IPS DF 6.9 (cell line): ENCODE results near the gene APPL2.

Source experiments
- DNase-seq: peaks from one replicate; pipeline ENCODE4 v3.0.0-alpha.2; 2013; ENCODE audit warnings: low read depth, low spot score
- H3K27ac ChIP-seq: one replicate; pipeline ENCODE4 v1.5.1; 2013; ENCODE audit warnings: low read length, control low read depth
- H3K27me3 ChIP-seq: 2 replicates; pipeline ENCODE4 v1.6.1; 2013; ENCODE audit warnings: mild to moderate bottlenecking, low read length; ENCODE audit not compliant: control insufficient read depth, insufficient read depth
- H3K36me3 ChIP-seq: 2 replicates; pipeline ENCODE4 v1.6.1; 2013; ENCODE audit warnings: low read length; ENCODE audit not compliant: control insufficient read depth, insufficient read depth
- H3K4me1 ChIP-seq: 2 replicates; pipeline ENCODE4 v1.6.1; 2013; ENCODE audit warnings: low read length; ENCODE audit not compliant: control insufficient read depth, insufficient read depth
- H3K4me3 ChIP-seq: 2 replicates; pipeline ENCODE4 v1.5.1; 2013; ENCODE audit warnings: mild to moderate bottlenecking, low read length
- H3K9me3 ChIP-seq: 2 replicates; pipeline ENCODE4 v1.6.1; 2013; ENCODE audit warnings: low read length, inconsistent platforms; ENCODE audit not compliant: control insufficient read depth, insufficient read depth
- WGBS: extraction: QIAGEN DNeasy Blood & Tissue Kit; methylation state at CpG from one replicate; pipeline ENCODE4 v1.1.7; 2013; ENCODE audit warnings: mixed read lengths, missing lambda C conversion rate; ENCODE audit not compliant: insufficient read length, insufficient coverage; 5-methylcytosine and 5-hydroxymethylcytosine counted together

Gene APPL2

DNA sequence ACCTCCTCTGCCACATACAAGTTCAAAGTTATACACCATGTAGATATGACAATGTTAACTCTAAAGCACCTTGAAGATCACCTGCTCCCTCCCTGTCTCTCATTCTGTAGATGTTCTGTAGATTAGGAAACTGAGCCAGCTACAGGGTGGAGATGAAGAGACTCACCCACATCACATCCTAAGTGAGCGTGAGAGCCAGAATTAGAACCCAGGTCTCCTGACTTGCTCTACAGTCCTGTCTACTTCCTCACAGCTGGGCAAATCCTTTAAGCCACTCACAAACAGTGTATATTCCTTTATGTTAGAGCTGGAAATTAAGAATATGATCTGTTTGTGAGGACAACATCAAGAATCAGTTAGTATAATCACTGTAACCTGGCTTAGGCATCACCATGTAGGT, 1.8 kb downstream of the APPL2 start:
- H3K36me3 ChIP-seq, result no peaks in the 10 kb centered on the region
- no peak for DNase-seq
- no peak overlapping the region for H3K4me3 ChIP-seq
- H3K27ac ChIP-seq, result no peak overlapping the region
- H3K4me1 ChIP-seq, result no peaks in the 10 kb centered on the region
- WGBS, result no CpG with 5 or more reads among the region's 1 CpG
- no peaks in the 10 kb centered on the region for H3K9me3 ChIP-seq
- no peaks in the 10 kb centered on the region for H3K27me3 ChIP-seq

DNA sequence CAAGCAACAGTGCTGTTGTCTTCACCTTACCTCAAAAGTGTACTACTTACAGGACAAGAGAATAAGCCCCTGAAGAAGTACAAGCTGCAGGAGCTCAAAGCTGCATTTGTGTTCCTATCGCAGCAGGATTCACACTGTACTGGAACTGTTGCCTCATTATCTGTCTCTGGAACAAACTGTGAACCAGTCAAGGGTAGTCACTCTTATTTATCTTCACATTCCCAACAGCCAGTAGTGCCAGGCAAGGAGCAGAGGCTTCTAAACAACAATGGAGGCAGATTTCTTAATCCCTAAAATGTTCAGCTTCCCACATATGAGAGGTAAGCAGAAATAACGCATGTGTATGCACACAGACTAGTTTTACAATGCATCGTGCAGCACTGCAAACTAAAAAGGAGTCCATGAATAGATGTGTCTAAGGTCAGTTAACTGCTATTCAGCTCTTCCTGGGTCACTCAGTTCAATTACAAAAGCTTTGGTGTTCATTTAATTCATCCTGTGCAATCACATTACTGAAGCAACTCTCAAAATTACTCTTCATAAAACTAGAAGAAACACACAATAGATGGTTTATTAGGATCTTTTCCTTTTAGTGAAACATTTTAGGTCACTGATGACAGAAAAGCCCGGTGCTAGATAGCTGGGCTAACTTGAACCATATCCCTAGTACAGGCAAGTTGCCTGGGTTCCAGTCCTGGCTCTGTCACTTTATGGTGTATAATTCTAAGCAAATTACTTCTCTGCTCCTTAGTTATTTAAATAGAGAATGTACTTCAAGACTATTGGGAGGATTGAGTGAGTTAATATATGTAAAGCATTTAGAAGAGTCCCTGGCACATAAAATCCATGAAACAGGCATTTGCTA, 2.7 kb downstream of the APPL2 start:
- no CpG with 5 or more reads among the region's 4 CpGs for WGBS
- no peak overlapping the region for H3K4me3 ChIP-seq

DNA sequence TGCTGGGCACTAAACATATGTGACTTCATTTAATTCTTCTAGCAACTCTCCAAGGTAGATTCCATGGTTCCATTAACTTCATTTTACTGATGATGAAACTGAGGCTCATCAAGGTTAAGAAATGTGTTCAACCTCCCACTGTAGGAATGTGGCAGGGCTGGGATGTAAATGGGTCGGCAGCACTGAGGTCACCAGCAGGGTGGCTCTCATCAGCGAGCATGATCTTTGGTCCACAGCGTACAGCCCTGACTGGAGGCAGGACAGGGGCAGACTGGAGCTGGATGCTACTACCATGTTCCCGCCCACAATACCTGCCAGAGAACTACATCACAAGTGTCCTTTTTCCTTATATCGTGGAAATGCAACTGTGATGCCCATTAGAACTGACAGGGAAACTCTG, 4.6 kb downstream of the APPL2 start:
- H3K27ac ChIP-seq, result no peak overlapping the region
- no peaks in the 10 kb centered on the region for H3K4me1 ChIP-seq
- no peaks in the 10 kb centered on the region for H3K36me3 ChIP-seq
- no peak for DNase-seq
- H3K27me3 ChIP-seq, result no peaks in the 10 kb centered on the region
- H3K9me3 ChIP-seq, result no peaks in the 10 kb centered on the region
- H3K4me3 ChIP-seq, result no peak overlapping the region
- WGBS, result no CpG with 5 or more reads among the region's 5 CpGs

More for the DNA sequence above, 2.7 kb downstream of the APPL2 start:
- DNase-seq, result no peak
- H3K36me3 ChIP-seq, result no peaks in the 10 kb centered on the region
- no peaks in the 10 kb centered on the region for H3K27me3 ChIP-seq
- no peak overlapping the region for H3K27ac ChIP-seq
- no peaks in the 10 kb centered on the region for H3K4me1 ChIP-seq
- H3K9me3 ChIP-seq, result no peaks in the 10 kb centered on the region

DNA sequence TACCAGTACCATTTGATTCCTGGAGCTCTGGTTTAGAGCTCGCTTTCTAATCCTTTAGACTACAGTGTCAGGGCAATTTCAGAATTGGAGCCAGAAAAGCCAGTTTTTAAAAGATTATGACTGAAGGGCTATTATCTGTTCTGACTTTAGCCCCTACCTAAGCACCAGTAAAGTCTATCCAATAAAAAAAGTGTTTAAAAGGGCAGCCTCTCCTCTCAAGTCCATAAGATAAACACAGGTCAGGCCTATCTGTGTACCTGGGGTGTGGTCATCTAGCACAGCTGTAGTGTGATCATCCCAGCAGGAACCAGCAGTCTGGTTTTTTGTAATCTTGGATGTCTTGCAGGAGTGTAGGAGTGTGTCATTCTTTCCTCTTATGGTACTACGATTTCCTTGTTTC, 6.6 kb downstream of the APPL2 start:
- H3K4me1 ChIP-seq, result no peaks in the 10 kb centered on the region
- H3K27ac ChIP-seq, result no peak overlapping the region
- H3K4me3 ChIP-seq, result no peak overlapping the region
- no peaks in the 10 kb centered on the region; the same call in 1 of the 2 replicates for H3K36me3 ChIP-seq
- no peak for DNase-seq
- H3K9me3 ChIP-seq, result no peaks in the 10 kb centered on the region
- WGBS, result no CpG with 5 or more reads among the region's 2 CpGs
- no peaks in the 10 kb centered on the region for H3K27me3 ChIP-seq

DNA sequence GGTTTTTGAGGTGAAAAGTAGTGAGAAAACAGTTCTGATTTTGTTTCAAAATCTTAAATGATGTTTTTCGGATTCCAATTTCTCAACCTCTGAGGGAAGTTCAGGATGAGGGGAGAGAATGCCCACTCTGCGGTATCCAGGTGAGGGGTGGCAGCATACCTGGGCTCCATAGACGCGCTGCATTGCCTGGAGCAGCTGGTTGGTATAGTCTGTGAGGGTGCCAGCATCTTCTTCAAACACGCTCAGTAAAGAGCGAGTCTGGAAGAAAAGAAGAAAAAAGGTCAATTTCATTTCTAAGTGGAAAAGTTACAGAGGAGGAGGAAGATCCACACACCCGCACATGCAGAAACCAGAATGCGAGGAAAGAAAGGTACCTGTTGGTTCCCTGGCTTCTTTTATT, 7.0 kb downstream of the APPL2 start:
- WGBS, result no CpG with 5 or more reads among the region's 8 CpGs
- Histone ChIP-seq H3K36me3 (no peaks in the 10 kb centered on the region; the same call in 1 of the 2 replicates), H3K9me3 (no peaks in the 10 kb centered on the region), H3K4me3 (no peak overlapping the region), H3K27me3 (no peaks in the 10 kb centered on the region), H3K27ac (no peak overlapping the region), H3K4me1 (no peaks in the 10 kb centered on the region)
- DNase-seq, result no peak

DNA sequence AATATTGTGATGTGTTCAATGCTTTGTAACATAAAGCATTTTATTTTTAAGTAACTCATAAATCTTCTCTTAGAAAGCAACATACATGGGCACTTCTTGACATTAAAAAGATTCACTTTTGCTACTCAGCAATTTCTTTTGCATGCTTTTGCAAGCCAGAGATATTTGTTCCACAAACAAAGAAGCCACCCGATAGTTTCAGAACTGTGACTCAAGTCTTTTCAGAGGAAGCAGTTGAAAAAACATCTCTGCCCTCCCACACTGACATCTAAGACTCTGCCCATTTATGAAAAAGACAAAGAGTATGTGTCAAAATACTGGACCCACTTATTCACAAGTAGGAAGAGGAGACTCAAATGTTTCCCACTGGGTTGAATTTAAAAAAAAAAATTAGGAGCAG, 7.5 kb downstream of the APPL2 start:
- Histone ChIP-seq H3K4me3 (no peak overlapping the region), H3K27ac (no peak overlapping the region), H3K36me3 (no peaks in the 10 kb centered on the region; the same call in 1 of the 2 replicates), H3K27me3 (no peaks in the 10 kb centered on the region), H3K4me1 (no peaks in the 10 kb centered on the region), H3K9me3 (no peaks in the 10 kb centered on the region)
- no peak for DNase-seq
- WGBS, result no CpG with 5 or more reads among the region's 1 CpG

DNA sequence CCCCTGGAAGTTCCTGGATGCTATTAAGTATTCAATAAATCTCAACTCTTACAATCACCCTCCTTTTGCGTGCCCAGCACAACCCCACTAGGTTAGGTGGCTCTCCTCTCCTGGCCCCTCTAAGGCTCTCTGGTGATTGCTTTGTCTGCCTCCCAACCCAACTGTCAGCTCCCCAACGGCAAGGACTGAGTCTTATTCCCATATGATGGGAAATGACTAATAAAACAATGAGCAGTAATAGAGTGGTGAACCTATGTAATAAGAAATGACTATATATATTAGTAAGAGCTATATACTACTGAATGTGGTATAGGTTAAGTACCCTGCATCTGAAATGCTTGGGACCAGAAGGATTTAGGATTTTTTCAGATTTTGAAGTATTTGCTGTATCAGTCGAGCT, 8.1 kb downstream of the APPL2 start:
- Histone ChIP-seq H3K27me3 (no peaks in the 10 kb centered on the region), H3K36me3 (no peaks in the 10 kb centered on the region; the same call in 1 of the 2 replicates), H3K27ac (no peak overlapping the region), H3K4me3 (no peak overlapping the region), H3K4me1 (no peaks in the 10 kb centered on the region), H3K9me3 (no peaks in the 10 kb centered on the region)
- DNase-seq, result no peak
- WGBS, result no CpG with 5 or more reads among the region's 3 CpGs

DNA sequence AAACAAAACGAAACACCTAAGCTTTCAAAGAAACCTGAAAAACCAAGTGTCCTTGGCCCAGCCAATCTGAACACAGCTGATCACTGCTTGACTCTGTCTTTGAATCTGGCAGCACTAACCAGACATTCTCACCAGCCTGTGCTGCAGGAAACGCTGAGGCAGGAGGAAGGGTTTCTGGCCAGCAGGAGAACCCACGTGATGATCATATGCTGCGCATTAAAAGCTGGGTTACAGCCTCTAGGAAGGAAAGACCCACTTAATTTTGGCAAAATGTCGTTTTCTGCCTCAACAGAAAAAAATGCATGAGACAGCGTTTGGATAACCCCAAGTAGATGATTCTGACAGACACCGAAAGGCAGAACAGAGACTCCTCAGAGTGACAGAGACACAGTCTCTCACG, 9.8 kb downstream of the APPL2 start:
- H3K36me3 ChIP-seq, result no peaks in the 10 kb centered on the region; the same call in 1 of the 2 replicates
- no peak overlapping the region for H3K4me3 ChIP-seq
- DNase-seq, result no peak
- H3K9me3 ChIP-seq, result no peaks in the 10 kb centered on the region
- H3K27ac ChIP-seq, result no peak overlapping the region
- no CpG with 5 or more reads among the region's 8 CpGs for WGBS
- H3K4me1 ChIP-seq, result no peaks in the 10 kb centered on the region
- no peaks in the 10 kb centered on the region for H3K27me3 ChIP-seq

DNA sequence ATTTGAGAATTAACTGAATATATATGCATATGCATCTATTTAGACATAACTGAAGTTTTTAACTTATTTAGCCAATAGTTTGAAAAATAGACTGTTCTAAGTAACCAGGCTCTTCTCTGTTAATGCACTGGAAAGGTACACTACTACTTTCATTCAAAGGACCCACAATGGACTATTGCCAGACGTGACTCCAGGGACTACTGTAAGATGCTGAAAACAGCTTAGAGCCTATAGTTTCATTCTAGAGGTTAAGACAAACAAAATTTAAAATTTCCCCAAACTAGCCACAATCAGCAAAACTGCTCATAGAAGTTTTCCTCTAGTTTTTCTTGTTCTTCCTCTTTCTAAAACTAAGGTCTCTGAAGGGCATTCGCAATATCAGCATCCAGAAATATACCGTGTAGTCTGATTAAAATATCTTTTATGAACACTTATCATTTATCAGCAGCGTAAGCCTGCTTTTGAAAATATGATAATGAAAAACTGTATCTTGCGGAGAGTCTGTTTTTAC, 10.4 kb downstream of the APPL2 start:
- DNase-seq, result no peak

DNA sequence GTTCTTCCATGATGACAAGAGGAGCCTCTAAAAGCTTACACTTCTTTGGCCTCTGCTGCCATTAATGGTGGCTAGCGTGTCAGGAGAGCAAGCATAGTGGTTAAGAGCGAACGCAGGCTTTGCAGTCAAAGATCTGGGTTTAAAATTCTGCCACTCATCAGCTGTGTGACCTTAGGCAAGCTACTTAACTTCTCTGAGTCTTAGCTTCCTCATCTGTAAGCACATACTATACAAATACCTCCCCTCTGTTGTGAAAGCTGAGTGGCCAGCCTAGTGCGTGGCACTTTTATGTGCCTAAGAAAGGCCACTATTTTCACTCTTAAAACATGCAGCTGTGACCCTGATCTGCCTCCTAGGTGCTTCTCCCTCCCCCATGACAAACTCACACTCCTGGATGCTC, 11.6 kb downstream of the APPL2 start:
- no CpG with 5 or more reads among the region's 4 CpGs for WGBS
- Histone ChIP-seq H3K36me3 (no peaks in the 10 kb centered on the region; the same call in 1 of the 2 replicates), H3K27me3 (no peaks in the 10 kb centered on the region), H3K4me1 (no peaks in the 10 kb centered on the region), H3K4me3 (no peak overlapping the region), H3K9me3 (no peaks in the 10 kb centered on the region), H3K27ac (no peak overlapping the region)
- DNase-seq, result no peak

More for the DNA sequence above, 10.4 kb downstream of the APPL2 start:
- no peaks in the 10 kb centered on the region for H3K4me1 ChIP-seq
- H3K36me3 ChIP-seq, result no peaks in the 10 kb centered on the region; the same call in 1 of the 2 replicates
- H3K27ac ChIP-seq, result no peak overlapping the region
- no peak overlapping the region for H3K4me3 ChIP-seq
- H3K27me3 ChIP-seq, result no peaks in the 10 kb centered on the region
- no peaks in the 10 kb centered on the region for H3K9me3 ChIP-seq
- no CpG with 5 or more reads among the region's 5 CpGs for WGBS
